GM13977 (cell line): Measurements from ENCODE around the gene CDH23.

Experiments
- DNase-seq: peaks from one replicate; pipeline ENCODE4 v3.0.0; 2012; ENCODE audit warnings: low spot score
- CTCF ChIP-seq: IDR thresholded peaks from 2 replicates; pipeline ENCODE4 v1.5.1; 2012; ENCODE audit warnings: mild to moderate bottlenecking, control low read depth; ENCODE audit not compliant: insufficient read depth; ENCODE audit errors: extremely low read depth, missing control alignments
- in situ Hi-C: fragments of 300-500 bp; cut with MboI; formaldehyde crosslinking; loops from one replicate; pipeline ENCODE4 v1.12.0; 2022; ENCODE audit warnings: low sequenced_read_pairs, low pct_unique_long_range_greater_than_20kb, mixed read lengths, inconsistent platforms; ENCODE audit not compliant: unreplicated experiment

The CDH23 gene

GRCh38 chr10:71796749-71797405 lies 400.2 kb downstream of the CDH23 start:
- in situ Hi-C loops, result no loop called here
- DNase-seq, result no peak
- TF ChIP-seq CTCF, result no peak

- in situ Hi-C loops, result no loop called here
- DNase-seq, result no peak
- TF ChIP-seq CTCF, result no peak
These were observed 401.0 kb downstream of the CDH23 start for GRCh38 chr10:71797533-71798307.

GRCh38 chr10:71798308-71798624 lies 401.5 kb downstream of the CDH23 start:
- in situ Hi-C loops, result no loop called here
- TF ChIP-seq CTCF, result no peak

GRCh38 chr10:71799112-71799511 lies 402.4 kb downstream of the CDH23 start:
- in situ Hi-C loops, result no loop called here
- TF ChIP-seq CTCF, result no peak
- no peak for DNase-seq

More at GRCh38 chr10:71798308-71798624, 401.5 kb downstream of the CDH23 start:
- no peak for DNase-seq

- in situ Hi-C loops, result no loop called here
These were observed 403.1 kb downstream of the CDH23 start for GRCh38 chr10:71799608-71800453.

More at GRCh38 chr10:71799608-71800453, 403.1 kb downstream of the CDH23 start:
- no peak for DNase-seq
- no peak for TF ChIP-seq CTCF
